Measurements from ENCODE around the gene CNTN3.

GRCh38 chr3:74613060-74613459, 1.4 kb downstream of the CNTN3 start:
- TF ChIP-seq CTCF (conservative IDR thresholded peaks at IDR 0.05; ENCODE audit: low read depth, low read length) (no peak), EZH2 (IDR thresholded peaks at IDR 0.05; ENCODE audit: low read length, unreplicated experiment) (no peak)

Measured in PC-3 (cell line).